Esophagus squamous epithelium (tissue), 5 donors: ENCODE results near the gene THSD7B. TPM values are rescaled to one million over a fixed set of nuclear protein-coding genes. Genes with fewer than 3 reads are reported as not detected.
"Not testable (repeated sequence)": the region's sequence is repeated elsewhere in the genome, so short reads cannot be mapped to it uniquely, and the experiment has no call there.

Experiments
- DNase-seq: peaks from one replicate; lab custom pipeline; 2025; lab: John Stamatoyannopoulos, UW
- H3K27ac ChIP-seq, 4 donors: fragments of 200-600 bp; sonication (generic); one replicate each; pipeline ENCODE4 v1.5.1; 2016 to 2019; ENCODE audit warnings: mild to moderate bottlenecking in 1 of 4
- H3K27me3 ChIP-seq, 4 donors: fragments of 200-600 bp; sonication (generic); 1 replicate in 3 of 4; 2 replicates in 1 of 4; pipeline versions ENCODE4 v1.5.1 to v1.6.0; 2017 to 2021; ENCODE audit warnings: antibody characterized with exemption in 1 of 4
- H3K36me3 ChIP-seq, 3 donors: fragments of 200-600 bp; sonication (generic); one replicate each; pipeline ENCODE4 v1.5.1; 2016 to 2019
- H3K4me1 ChIP-seq, 3 donors: fragments of 200-600 bp; sonication (generic); one replicate each; pipeline ENCODE4 v1.5.1; 2017 to 2019
- H3K4me3 ChIP-seq, 4 donors: fragments of 200-600 bp; sonication (generic); 1 replicate in 3 of 4; 2 replicates in 1 of 4; pipeline ENCODE4 v1.5.1; 2016 to 2019; ENCODE audit warnings: mild to moderate bottlenecking in 2 of 4, moderate library complexity in 1 of 4
- H3K9me3 ChIP-seq, 3 donors: fragments of 200-600 bp; sonication (generic); one replicate each; pipeline ENCODE4 v1.5.1; 2016 to 2019
- POLR2A ChIP-seq, 4 donors: fragments of 450-650 bp; IDR thresholded peaks; one replicate each; pipeline ENCODE4 v1.6.1; 2017; ENCODE audit warnings: antibody characterized with exemption in 4 of 4, mild to moderate bottlenecking in 4 of 4, moderate library complexity in 3 of 4
- WGBS, 2 donors: methylation state at CpG; one replicate each; pipeline ENCODE4 v1.1.5; 2018; 5-methylcytosine and 5-hydroxymethylcytosine counted together
- intact Hi-C: fragments of 100-400 bp; cut with DNase I; formaldehyde crosslinking; loops from one replicate; pipeline ENCODE4 v1.15.0; 2022
- total RNA-seq, 4 donors: library from RNA; depleted of rRNA; stranded (reverse); fragments of >200 nt; gene quantifications; one replicate each; pipeline ENCODE4 v1.1.0, GENCODE V29; 2016
- TF ChIP-seq, protein P1 (sequence below), 6 experiments: fragments of 450-650 bp in 4 of 6; fragments of 200-600 bp in 2 of 6; sonication (generic) in 2 of 6; IDR thresholded peaks; one replicate each; pipeline ENCODE4 v1.5.1; 2016 to 2019; ENCODE audit warnings: antibody characterized with exemption in 6 of 6, mild to moderate bottlenecking in 4 of 6, moderate library complexity in 4 of 6
- donor health status: DM: yes; HTN: yes; CAD: no.

Gene THSD7B
- total RNA-seq, 4 donors from 2014 or later = 0.31 to 0.97 (median 0.72) TPM

DNA sequence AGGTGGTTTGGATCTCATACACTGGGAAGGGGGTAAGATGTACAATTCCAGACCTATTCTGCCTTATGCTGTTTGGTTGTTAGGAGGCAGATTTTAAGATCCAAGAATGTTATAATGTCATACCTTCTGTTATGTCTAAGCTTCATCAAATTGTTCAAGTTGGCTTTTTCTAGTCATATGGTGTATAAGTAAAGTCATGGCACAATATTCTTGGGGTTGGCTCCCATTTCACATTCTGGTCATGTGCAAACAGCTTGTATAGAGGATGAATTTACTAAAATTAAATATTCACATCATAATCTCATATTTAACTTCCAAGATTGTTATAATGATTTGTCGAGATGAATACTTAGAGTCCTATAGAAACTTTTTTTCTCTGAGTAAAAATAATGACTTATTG, 774.0 kb downstream of the THSD7B start:
- TF ChIP-seq, protein P1, sequence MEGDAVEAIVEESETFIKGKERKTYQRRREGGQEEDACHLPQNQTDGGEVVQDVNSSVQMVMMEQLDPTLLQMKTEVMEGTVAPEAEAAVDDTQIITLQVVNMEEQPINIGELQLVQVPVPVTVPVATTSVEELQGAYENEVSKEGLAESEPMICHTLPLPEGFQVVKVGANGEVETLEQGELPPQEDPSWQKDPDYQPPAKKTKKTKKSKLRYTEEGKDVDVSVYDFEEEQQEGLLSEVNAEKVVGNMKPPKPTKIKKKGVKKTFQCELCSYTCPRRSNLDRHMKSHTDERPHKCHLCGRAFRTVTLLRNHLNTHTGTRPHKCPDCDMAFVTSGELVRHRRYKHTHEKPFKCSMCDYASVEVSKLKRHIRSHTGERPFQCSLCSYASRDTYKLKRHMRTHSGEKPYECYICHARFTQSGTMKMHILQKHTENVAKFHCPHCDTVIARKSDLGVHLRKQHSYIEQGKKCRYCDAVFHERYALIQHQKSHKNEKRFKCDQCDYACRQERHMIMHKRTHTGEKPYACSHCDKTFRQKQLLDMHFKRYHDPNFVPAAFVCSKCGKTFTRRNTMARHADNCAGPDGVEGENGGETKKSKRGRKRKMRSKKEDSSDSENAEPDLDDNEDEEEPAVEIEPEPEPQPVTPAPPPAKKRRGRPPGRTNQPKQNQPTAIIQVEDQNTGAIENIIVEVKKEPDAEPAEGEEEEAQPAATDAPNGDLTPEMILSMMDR (IDR thresholded peaks at IDR 0.05) = no peak
- TF ChIP-seq POLR2A (IDR thresholded peaks at IDR 0.05) = no peak
- no peaks in the 10 kb centered on the region for H3K4me1 ChIP-seq
- no peaks in the 10 kb centered on the region for H3K9me3 ChIP-seq
- H3K27me3 ChIP-seq = no peaks in the 10 kb centered on the region
- intact Hi-C loops = no loop called here
- whole genome bisulfite sequencing, 2 donors = 87 to 89% methylated on average over 1 of the region's 1 CpG
- no peak overlapping the region for H3K4me3 ChIP-seq
- no peak overlapping the region for H3K27ac ChIP-seq
- DNase-seq = no peak
- no peaks in the 10 kb centered on the region for H3K36me3 ChIP-seq

DNA sequence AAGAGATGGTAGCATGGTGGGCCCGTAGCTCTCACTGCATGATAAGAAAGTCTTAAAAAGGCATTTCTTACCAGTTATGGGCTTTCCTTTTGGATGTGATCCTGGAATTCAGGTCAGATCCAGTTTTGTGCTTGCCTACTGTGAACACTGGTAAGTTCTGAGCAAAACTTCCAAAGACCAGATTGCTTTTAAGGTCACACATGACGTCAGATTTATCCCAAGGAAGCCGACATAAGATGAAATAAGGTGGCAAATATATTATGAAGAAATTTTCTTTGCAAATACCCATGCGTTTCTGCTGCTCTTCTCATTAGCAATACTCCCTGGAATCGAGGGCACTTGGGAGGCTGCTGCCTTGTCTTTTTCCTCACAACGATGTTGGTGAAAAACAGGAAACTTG, 782.5 kb downstream of the THSD7B start:
- WGBS, 2 donors = 73 to 82% methylated on average over 6 of the region's 6 CpGs
- Histone ChIP-seq H3K36me3 (no peaks in the 10 kb centered on the region), H3K9me3 (no peaks in the 10 kb centered on the region), H3K4me1 (no peaks in the 10 kb centered on the region), H3K27ac (no peak overlapping the region), H3K27me3 (no peaks in the 10 kb centered on the region), H3K4me3 (no peak overlapping the region)
- intact Hi-C loops = no loop called here
- DNase-seq = no peak
- TF ChIP-seq, protein P1 (IDR thresholded peaks at IDR 0.05) = no peak
- TF ChIP-seq POLR2A (IDR thresholded peaks at IDR 0.05) = no peak

DNA sequence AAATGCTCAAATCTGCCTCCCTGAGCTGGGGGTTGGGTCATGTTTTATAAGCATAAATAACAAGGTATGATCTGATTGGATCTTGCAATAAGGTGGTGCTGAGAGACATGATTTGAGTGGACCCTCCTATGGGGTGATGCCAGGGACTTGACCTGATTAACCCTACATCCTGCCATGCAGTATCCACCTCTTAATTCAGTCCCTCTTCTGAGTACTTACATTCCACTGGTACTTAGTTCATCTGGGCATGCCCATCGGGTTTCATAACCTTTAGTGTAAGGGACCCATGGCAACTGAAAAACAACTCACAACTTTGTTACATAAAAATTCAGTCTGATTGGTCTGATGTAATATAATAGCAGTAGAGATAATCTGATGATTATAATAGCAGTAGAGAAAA, 801.0 kb downstream of the THSD7B start:
- intact Hi-C loops = no loop called here
- no peak for DNase-seq

DNA sequence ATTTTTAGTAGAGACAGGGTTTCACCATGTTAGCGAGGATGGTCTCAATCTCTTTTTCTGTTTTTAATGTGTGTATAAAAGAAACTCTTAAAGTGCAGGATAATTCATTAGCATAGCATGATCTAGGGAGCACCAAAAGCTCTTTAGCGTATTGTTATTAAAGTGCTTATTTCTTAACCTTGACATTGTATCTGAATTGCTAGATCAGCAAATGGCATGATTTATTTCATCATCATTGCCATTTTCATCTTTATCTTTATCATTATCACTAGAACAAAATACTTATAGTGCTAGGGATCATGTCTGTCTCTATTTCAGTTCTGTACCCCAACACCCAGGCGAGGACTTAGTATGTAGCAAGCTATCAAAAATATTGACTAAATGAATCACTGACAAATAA, 805.1 kb downstream of the THSD7B start:
- intact Hi-C loops = no loop called here
- Histone ChIP-seq H3K36me3 (no peaks in the 10 kb centered on the region), H3K4me1 (no peaks in the 10 kb centered on the region), H3K27ac (no peak overlapping the region), H3K9me3 (no peaks in the 10 kb centered on the region), H3K4me3 (no peak overlapping the region), H3K27me3 (no peaks in the 10 kb centered on the region)
- no peak for TF ChIP-seq POLR2A (IDR thresholded peaks at IDR 0.05)
- TF ChIP-seq, protein P1 (IDR thresholded peaks at IDR 0.05) = no peak
- 90 to 93% methylated on average over 3 of the region's 3 CpGs for WGBS, 2 donors
- DNase-seq = no peak

More for the DNA sequence above, 801.0 kb downstream of the THSD7B start:
- no peaks in the 10 kb centered on the region for H3K4me1 ChIP-seq
- H3K9me3 ChIP-seq = no peaks in the 10 kb centered on the region
- 56 to 86% methylated on average over 1 of the region's 1 CpG for WGBS, 2 donors
- H3K27ac ChIP-seq = no peak overlapping the region
- H3K27me3 ChIP-seq = no peaks in the 10 kb centered on the region
- TF ChIP-seq, protein P1 (IDR thresholded peaks at IDR 0.05) = no peak
- TF ChIP-seq POLR2A (IDR thresholded peaks at IDR 0.05) = no peak
- H3K4me3 ChIP-seq = no peak overlapping the region
- H3K36me3 ChIP-seq = no peaks in the 10 kb centered on the region

DNA sequence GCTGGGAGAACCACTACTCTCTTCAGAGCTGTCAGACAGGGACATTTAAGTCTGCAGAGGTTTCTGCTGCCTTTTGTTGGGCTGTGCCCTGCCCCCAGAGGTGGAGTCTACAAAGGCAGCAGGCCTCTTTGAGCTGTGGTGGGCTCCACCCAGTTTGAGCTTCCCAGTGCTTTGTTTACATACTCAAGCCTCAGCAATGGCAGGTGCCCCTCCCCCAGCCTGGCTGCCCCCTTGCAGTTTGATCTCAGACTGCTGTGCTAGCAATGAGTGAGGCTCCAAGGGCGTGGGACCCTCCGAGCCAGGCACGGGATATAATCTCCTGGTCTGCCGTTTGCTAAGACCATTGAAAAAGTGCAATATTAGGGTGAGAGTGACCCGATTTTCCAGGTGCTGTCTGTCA, 822.5 kb downstream of the THSD7B start:
- DNase-seq, H3K36me3 ChIP-seq, H3K4me3 ChIP-seq, H3K4me1 ChIP-seq, H3K9me3 ChIP-seq, H3K27ac ChIP-seq, intact Hi-C loops, H3K27me3 ChIP-seq: not testable (repeated sequence)
- 60 to 79% methylated on average over 1 to 4 of the region's 5 CpGs for WGBS, 2 donors

DNA sequence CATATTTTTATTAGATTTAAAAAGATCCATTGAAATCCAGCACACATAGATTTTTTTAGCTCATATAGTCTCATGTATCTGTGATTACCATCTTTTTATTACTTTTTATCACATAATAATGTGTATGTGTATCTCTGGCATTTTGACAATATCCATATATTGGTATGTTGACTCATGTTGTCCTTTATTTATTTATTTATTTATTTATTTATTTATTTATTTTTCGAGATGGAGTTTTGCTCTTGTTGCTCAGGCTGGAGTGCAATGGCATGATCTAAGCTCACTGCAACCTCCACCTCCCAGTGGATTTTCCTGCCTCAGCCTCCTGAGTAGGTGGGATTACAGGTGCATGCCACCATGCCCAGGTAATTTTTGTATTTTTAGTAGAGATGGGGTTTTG, 823.2 kb downstream of the THSD7B start:
- WGBS, 2 donors = 25 to 82% methylated on average over 1 of the region's 1 CpG

More for the DNA sequence above, 823.2 kb downstream of the THSD7B start:
- DNase-seq, H3K36me3 ChIP-seq, H3K27ac ChIP-seq, H3K4me1 ChIP-seq, H3K9me3 ChIP-seq, H3K4me3 ChIP-seq, intact Hi-C loops, H3K27me3 ChIP-seq: not testable (repeated sequence)
